Stimulated activated CD4-positive, alpha-beta T cell treated with anti-CD3 and anti-CD28 coated beads, Interleukin-2, amount 100 ng/mL, for 4 hours (primary cell): ENCODE data around the gene TNFRSF12A.
A peak's percentile ranks its signal among the peaks of the same experiment; 100 is the strongest.

Source experiments
- DNase-seq: peaks from one replicate; pipeline ENCODE4 v3.0.0-alpha.2; 2020; ENCODE audit warnings: low read depth

The TNFRSF12A gene

DNA sequence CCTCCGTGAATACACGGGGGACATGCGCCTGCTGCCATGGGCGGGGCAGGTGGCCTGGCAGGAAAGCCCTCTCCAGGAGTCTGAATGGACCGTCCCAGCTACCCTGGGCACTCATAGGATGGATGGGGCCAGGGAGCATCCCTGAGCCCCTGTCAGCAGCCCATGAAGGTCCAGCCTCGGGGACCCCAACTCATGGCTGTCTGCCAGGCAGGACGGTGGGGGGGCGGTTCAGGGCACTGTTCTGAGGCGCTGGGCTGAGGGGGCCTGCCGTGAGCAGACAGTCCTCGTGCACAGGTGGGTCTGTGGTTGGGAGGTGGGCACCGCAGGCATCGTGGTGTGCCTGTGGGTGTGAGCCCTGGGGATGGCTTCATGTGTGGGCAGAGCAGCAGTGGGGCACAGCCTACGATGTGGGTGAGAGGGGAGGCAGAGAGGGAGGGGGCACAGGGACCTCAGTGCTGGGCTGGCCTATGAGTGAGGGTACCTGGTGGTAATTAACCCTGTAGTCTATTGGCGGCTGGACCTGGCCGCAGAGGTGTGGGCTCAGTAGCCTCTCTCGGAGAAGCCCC lies 33.5 kb upstream of the TNFRSF12A start:
- no peak for DNase-seq

DNA sequence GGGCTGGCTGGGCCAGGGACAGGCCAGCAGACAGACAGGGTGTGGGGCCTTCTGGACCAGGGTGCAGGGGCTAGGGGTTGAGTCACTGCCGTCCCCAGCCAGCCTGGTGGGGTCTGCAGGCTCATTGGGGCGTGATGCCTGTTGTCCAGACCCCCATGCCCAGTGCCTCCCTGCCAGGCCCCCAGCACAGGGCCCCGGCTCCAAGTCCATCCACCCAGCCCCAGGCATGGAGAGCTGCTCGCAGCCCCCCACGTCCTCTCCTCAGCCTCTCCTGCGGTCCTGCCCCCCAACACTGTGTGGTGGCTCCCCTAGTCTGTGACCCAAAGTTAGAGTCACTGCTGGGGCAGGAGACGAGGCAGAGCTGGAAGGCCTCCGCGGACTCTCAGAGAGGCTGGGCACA lies 32.9 kb upstream of the TNFRSF12A start:
- DNase-seq, result no peak

DNA sequence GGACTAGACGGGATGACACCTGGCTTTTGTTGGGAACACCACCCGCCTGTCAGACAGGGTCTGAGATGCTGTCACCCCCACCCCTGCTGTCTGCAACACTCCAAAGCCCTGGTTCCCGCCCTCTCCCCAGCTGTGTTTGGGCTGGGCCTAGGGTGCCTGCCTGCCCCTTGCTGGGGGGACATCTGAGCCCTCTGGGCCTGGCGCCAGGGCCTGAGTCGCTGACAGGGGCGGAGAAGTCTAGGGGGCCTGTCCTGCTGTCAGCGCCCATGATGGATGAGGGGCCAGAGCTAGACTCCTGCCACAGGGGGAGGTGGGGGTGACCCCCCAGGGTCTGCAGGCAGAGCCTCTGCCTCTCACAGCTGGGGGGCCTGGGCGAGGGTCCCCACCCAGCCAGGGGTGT lies 32.3 kb upstream of the TNFRSF12A start:
- no peak for DNase-seq

DNA sequence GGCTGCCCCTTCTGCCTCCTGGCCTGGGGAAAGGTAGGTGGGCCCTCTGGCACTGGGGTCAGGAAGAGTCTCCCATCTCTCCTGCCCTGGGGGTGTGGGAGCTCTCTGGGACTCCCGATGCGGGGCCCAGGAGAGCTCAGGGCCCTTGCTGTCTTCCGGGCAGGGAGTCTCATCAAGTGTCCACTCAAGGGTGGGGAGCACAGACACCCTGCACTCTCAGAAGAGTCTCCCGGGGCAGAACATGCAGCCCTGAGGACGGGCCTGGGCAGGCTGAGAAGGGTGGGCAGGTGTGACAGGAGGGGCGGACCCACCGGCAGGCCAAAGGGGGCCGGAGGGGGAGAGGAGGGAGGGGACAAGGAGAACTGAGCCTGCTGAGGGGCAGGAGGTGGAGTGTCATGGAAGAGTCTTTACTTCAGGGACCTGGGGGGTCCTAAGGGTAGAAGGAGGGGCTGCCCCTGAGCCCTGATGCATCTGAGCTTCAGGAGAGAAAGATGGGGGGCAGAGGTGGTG lies 31.5 kb upstream of the TNFRSF12A start:
- DNase-seq, result no peak

DNA sequence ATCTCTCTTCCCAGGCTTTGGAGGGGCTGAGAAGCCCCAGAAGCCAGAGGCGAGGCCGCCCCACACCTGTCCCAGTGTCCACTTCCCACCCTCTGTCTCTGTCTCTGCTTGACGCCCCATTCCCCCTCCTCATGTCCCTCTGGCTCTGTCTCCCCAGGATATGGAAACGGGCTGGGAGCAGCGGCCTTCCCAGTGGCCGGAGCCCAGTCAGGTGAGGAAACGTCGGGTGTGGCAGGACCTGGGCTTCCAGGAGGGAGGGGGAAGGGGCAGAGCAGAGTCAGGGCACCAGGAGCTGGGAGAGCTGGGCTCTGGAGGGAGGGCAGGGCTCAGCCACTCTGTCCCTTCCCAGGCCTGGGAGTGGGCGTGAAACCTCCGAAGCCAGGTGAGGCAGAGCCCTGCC lies 29.3 kb upstream of the TNFRSF12A start:
- no peak for DNase-seq

DNA sequence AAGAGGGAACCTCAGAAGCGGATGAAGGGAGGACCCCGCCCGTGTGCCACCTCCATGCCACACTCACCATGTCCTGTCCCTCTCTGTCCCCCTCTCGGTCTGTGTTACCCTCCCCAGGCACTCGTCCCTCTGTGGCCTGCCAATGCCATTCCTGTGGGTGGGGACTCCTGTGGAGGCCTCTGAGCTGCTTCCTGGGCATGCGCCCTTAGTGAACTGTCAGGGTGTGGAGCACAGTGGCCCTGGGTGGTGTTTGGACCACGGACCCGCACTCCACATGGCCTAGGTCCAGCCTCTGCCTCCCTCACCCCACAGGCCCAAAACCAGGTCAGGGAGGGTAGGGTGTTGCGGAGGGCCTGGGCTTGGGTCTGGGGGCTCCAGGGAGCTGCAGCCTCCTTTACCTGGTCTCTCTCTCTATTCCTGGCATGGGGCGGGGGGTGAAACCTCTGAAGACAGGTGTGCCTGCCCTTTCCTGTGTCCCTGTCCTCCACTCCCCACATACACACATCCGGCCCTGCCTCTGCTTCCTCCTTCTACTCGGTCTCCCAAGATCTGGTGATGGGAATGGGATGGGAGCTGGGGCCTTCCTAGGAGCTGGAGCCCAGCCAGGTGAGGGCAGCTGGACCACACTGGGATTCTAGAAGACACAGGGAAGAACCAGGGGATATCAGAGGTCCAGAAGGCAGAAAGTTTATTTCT lies 28.5 kb upstream of the TNFRSF12A start:
- no peak for DNase-seq

DNA sequence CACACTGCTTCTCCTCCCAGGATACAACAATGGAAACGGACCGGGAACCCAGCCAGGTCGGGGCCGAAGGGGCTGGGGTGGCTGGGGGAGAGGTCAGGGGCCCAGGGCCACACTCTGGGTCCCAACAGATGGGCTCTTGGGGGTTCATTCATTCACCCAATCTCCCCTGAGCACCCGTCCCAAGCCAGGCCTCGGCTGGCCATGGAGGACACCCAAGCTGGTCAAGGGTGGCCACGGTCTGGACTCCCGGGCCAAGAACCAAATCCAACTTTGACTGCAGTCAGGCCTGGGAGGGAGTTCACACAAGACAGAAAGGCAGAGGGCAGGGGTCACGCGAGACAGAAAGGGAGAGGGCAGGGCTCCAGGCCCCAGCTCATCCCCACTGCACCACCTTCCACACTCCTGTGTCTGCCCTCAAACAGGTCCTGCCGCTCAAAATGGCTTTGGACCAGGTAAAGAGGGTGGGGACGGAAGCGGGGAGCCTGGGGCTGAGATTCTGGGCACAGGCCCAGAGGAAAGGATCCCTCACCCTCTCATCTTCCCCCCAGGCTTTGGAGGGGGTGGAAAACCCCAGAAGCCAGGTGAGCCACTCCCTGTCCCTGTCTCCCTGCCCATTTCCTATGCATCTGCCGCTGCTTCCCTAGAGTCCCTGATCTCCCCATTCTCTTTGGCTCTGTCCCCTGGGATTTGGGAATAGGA lies 27.6 kb upstream of the TNFRSF12A start:
- no peak for DNase-seq

DNA sequence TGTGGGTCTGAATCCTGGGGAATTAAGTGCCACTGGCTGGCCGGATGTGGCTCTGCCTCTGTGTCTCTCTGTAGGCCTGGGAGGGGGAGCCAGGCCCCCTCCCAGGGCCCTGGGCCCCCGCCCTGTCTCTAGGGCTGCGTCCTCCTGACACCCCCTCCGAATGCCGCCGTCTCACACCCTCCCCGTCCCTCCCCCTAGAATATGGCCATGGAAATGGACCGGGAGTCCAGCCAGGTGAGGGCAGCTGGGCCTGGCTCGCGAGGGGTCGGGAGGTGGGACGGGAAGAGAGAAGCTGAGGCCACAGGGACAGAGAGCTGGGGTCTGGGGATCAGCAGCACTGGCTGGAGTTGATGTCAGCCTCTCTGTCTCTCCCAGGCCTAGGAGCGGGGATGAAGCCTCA lies 23.9 kb upstream of the TNFRSF12A start:
- DNase-seq, result no peak

DNA sequence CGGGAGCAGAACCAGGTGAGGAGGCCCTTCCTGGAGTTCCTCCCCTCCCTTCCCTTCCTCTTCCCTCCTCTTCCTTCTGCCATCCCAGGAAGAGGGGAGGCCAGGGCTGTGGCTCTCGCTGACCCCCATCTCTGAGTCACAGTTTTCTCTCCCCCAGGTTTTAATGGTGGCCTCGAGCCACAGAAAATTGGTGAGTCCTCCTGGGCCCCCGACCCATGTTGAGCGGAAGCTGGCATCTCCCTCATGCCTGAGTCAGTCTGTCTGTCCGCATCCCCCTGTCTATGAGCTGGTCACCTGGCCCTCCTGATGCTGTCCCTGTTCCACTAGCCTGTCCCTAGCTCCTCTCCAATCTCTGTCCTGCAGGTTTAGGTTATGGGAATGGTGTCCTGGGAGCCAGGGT lies 20.2 kb upstream of the TNFRSF12A start:
- no peak for DNase-seq

DNA sequence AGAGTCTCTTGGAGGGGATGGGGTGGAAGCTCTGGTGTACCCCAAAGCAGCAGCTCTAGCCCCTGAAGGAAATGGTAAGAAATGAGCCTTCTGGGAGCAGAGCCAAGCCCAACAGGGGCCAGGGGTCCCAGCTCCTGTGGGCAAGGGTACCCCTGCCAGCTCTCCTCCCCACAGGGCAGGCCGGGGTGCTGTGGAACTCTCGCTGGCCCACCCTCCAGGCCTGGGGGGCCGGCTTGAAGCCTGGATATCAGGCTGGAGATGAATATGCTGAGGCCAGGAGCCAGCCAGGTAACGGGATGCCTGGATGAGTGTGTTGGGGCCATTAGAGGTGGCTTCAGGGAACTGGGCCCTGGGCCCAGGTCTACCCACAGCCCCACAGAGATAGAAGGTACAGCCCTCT lies 19.6 kb upstream of the TNFRSF12A start:
- DNase-seq, result no peak

DNA sequence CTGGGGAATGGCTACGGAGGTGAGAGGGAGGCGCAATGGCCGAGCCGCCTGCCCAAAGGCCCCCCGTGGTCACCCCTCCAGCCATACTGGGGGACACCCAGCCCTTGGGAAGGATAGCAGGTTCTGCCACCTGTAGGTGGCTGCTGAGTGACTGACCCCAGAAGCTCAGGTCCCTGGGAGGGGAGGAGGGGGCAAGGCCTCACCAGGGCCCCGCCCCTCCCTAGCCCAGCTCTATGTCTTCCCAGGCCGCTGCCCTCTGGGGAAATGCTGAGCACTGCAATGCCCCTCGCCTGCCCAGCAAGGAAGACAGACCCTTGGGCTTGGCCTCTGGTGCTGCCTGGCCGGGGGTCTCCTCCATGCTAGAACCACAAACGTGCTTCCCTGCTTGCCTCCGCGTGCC lies 18.9 kb upstream of the TNFRSF12A start:
- no peak for DNase-seq

DNA sequence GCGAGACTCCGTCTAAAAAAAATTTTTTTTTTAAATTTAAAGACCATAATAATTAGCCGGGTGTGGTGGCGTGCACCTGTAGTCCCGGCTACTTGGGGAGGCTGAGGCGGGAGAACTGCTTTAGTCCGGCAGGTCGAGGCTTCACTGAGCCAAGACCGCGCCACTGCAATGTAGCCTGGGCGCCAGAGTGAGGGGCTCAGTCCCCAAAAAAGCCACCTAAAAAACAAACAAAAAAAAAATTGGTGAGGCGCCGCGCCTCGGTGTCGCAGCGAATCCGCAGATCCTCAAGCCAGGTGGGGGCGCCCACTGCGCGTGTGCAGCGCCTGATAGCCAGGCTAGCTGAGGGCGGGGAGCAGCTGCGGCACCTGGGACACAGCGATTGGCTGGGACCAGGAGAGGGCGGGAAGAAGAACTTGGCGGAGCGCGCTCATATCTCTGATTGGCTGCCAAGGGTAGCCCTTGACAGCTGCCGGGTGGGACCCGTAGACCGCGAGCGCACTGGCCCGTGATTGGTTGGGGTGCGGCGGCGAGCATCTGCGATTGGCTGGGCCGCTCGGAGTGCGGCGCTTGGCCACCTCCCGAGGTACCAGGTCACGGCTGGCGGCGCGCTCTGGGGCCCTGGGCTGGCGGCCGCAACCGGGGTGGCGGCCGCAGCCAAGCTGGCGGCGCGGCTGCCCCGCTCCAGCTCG lies 16.4 kb upstream of the TNFRSF12A start:
- DNase-seq, result peak; percentile 95

DNA sequence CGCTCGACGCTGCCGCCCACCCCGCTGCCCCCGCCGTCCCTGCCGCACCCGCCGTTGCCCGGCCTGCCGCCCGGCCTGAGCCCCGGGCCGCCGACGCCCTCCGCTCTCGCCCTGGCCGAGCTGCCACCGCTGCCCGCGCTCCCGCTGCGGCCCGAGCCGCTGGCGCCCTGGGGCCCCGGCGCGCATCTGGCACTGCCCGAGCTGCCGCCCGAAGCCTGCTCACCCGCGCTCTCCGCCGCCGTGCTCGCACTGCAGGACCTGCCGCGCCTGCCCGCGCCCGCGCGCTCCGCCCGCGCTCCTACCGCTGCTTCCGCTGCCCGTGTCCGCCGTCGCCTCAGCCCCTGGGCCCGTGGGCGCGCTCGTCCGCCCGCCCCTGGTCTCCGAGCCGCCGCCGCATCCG lies 15.8 kb upstream of the TNFRSF12A start:
- DNase-seq, result no peak

DNA sequence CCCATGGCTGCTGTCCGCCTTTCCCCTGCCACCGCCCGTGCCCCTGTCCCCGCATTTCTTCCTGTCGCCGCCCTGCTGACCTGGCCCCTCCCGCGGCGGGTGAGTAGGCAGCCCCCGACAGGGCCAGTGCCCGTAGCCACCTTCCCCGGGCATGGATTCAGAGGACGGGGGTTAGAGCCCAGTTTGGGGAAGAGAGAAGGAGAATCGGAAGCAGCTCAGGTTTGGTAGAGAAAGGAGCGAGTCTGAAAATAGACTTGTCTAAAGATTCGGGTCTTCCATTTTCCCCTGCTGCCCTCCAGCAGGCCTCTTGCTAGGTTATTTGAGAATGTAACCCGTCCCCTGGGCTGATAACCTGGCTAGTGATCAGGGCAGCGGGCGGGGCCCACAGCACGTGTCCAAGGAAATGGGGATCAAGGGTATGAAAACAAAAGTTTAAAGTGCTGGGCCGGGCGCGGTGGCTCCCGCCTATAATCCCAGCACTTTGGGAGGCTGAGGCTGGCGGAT lies 15.3 kb upstream of the TNFRSF12A start:
- no peak for DNase-seq

DNA sequence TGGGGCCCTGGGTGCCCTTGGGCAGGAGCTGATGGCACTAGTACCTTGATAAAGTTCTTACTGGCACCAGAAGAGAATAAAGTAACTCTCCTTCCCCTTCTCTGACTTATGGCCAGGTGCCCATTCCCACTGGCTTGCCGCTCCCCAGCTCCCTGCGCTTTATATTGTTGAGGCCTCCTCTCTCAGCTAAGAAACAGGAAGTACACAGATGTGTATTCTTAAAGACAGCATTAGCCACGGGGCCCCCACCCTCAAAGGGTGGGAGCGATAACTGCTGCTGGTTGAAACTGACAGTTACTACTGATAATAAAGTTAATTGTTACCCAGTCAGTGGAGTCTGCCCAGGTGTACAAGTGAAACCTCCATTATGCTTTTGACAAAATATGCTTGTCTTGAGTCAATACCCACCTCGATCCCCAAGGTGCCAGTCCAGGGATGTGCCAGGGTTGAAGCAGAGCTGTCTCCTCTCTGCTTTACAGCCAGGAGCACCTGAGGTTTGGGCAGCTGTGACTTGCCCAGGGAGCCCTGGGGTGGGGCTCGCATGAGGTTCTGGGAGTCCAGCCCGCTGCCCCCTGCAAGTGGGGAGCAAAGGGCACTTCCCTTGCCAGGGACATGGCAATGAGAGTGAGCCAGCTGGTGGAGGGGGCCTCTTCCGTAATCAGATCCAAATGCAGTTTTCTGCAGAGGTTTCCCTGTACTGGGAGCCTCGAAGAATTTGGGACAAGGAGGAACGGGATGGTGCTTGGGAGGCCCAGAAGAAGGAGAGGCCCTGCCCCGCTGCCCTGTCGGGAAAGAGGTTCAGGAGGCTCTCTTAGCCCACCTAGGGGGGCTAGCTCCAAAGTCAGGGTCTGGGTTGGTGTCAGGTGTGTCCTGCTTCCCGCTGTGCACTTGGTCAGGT lies 12.9 kb upstream of the TNFRSF12A start:
- no peak for DNase-seq

DNA sequence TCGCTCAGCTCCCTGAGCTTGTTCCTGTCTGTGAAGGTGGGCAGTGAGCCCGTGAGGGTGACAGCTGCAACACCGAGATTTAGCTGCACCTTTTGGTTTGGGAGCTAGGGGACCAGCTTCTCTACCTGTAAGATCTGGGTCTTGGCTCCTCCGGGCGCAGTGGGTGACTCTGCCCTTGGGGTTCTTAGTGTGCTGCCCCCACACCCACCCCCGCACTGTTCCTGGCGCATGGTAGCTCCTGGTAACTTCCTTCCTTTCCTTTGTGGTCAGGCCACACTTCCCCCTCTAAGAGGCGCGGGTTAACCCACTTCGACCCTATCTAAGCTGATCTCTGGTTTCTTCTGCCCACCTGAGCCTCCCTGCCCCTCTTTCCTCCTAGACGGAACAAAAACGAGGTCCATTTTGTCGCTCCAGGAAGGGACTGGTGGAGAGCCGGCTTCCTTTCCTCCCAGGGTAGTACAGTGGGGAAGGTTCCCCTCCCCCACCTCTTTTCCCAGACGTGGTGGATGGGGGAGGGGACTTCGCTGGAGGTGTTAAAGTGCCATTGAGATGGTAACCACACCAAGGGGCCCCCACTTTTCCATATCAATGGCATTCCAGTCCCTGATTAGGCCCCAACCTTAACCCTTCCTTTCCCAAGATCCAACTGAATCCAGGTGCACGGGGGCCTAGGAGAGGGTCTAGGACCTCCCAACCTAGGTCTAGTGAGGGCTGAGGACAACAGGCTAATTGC lies 12.0 kb upstream of the TNFRSF12A start:
- no peak for DNase-seq

DNA sequence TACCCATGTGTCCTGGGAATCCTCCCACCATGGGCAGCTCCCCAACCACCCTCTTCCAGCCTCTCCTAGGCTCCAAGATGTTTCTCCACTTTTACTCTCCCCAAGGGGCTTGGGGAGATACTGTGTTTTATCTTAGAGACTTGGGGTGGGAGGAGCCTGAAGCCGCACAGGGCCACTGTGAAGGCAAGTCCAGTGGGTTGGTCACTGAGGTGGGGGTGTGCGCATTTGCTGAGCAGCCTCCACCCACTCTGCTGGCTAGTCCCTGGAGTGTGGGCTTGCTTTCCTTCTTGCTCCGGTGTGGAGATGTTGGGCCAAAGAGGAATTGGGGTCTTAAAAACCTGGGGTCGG lies 11.5 kb upstream of the TNFRSF12A start:
- DNase-seq, result no peak

DNA sequence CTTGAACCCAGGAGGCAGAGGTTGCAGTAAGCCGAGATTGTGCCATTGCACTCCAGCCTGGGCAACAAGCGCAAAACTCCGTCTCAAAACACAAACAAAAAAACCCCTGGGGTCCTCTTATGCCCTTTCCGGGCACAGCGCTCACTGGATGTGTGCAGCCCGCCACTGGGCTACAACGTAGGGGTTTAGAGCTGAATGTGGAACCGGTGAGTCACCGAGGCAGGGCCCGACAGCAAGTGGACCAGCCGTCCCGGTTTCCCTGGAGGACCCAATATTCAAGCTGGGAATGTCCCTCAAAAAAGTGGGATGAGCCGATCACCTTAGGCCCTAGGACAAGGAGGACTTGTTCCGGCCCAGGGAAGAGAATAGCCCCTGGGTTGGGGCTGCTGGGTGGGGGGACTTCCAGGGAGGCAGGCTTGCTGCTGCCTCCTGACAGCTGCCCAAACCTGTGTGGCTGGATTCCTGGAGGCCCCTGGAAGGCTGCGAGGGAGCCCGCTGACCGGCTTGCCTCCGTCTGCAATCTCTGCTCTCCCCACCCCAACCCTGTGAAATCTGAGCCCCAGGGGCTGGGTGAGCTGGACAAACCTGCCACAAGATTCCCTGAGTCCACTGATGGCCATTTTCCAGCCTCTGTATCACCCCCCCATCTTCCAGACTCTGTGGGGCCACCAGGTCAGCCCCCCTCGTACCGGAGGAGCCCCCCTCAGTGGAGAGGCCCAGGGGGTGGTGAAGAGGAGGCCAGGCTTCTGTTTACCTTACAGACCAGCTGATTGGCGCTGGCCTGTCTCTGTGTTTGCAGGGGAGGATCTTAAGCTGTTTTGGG lies 10.4 kb upstream of the TNFRSF12A start:
- DNase-seq, result no peak

DNA sequence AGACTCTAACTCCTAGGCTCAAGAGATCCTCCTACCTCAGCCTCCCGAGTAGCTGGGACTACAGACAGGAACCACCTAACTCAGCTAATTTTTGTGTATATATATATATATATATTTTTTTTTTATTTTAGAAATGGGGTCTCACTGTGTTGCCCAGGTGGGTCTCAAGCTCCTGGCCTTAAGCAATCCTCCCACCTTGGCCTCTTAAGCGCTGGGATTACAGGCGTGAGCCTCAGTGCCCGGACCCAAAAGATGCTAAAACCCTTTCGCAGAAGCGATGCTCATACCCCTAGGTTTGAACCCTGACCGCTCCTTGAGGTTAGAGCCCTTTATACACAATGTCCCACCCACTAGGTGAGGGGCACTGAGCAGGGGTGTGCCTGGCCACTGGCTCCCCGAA lies 9.7 kb upstream of the TNFRSF12A start:
- DNase-seq, result no peak

DNA sequence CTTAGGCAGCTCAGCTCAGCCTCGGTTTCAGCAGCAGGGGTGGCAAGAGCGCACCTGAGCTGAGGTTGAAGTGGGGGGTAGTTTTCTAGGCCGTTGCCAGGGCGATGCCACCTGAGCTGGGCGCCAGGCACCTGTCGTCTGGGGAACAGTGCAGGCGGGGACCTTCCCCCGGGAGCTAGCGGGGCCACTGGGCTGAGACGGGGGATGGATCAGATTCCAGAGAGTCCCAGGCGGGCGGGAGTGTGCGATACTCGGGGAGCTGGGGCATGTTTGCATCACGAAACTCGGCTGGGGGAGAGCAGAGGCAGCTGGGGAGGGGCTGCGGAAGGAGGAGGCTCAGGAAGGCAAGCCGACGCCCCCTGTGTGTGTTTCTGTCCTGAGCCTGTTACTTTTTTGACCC lies 7.9 kb upstream of the TNFRSF12A start:
- no peak for DNase-seq
